ENCODE results near the gene SELPLG.
"Not testable (repeated sequence)": the region's sequence is repeated elsewhere in the genome, so short reads cannot be mapped to it uniquely, and the experiment has no call there.

Gene SELPLG, protein sequence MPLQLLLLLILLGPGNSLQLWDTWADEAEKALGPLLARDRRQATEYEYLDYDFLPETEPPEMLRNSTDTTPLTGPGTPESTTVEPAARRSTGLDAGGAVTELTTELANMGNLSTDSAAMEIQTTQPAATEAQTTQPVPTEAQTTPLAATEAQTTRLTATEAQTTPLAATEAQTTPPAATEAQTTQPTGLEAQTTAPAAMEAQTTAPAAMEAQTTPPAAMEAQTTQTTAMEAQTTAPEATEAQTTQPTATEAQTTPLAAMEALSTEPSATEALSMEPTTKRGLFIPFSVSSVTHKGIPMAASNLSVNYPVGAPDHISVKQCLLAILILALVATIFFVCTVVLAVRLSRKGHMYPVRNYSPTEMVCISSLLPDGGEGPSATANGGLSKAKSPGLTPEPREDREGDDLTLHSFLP

DNA sequence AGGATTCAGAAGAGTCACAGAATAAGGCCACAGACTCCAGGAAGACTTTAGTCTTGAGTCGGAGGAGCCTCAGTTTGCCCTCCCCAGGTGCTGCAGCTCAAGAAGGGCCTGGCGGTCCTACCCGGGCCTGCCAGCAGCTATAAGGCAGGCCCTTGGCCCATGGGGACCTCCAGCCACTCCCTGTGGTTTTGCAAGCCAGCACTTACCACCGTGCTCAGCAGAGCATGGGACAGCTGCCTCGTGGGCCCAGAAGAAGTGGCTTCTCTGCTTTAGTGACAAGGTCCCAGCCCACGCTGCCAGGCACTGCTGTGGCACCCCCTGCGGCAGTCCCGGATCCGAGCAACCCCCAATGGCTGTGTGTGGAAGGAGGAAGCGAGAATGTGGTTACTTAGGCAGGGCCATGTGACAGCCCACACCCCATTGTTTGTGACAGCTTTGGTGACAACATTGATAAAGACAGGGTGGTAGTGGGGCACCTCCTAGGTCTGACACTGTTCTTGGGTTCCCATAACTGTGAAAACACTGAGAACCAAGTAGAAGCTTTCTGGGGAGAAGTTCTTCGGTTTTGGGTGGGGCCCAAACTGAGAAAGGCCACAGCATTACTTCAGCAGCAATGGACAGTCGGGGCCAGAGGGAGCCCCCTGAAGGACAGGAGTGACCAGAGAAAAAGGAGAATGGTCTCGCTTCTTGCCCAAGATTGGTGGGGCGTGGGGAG, at the start of gene SELPLG:
Gene SELPLG, minus strand, starts transcription at position 361 of the 715 bp plus-strand sequence. CDS start 9,587 bp downstream, outside the sequence.
- no peak for DNase-seq

DNA sequence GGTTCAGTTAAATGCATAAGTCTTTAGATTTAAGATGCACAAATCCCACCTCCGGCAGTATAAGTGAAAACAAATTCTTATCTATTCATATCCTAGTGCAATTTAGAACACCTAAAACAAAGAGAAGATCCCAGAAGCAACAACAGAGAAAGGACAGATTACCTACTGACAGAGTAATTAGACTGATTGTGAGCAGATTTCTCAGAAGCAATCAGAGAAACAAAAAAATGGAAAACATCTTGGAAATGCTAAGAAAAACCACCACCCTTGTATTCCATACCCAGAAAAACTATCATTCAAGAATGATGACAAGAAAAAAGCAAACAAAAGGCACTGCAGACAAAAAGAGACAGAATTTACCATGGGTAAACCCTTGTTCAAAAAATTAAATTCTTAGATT, 47.6 kb upstream of the SELPLG start:
- no peak for DNase-seq

DNA sequence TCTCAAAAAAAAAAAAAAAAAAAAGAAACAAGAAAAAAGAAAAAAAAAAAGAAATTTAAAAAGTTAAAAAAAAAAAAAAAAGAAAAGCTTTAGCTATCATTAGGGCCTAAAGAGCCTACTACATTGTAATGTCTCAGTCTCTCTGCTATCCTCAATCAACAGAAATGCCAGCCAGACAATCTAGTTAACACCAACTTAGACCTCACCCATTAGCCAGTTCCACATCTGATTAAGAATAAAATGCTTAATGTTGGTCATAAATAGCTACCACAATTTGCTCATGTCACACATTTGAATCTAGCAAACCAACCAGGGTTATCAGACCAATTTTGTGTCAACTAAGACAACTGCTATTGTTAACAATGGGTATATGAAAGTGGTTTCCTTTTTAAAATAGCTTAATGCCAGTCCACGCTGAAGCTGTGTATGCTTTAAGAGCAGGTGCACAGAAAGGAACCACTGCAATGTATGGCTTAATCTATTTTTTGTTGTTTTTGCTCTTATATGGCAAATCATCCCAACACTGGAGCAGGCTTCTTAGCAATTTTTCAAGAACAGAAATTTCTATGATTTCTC, 45.5 kb upstream of the SELPLG start:
- no peak for DNase-seq

DNA sequence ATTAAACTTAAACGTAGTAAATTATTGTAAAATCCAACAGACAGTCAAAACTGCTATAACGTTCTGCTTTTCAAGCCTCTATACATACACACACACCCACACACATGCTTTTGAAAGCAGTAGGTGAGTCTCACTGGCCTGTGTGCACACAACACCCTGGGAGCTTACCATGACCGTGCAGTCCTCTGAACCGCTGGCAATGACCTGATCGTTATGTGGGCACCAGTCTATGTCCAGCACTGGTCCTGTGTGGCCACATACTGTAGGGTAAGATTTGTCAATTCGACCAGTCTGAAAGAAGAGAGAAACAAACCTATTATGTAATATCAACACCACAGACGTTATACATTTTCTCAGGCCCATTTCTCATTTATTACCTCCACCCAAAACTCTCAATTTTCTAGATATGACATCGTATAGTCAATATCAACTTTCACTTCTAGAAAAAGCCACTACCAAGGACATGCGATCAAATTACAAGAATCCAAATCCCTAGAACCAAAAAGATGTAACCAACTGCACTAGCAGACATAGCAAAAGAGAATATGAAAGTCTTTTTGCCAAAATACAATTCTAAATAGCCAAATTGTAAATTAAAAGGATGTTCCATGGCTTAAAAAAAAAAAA, 44.5 kb upstream of the SELPLG start:
- DNase-seq, result no peak

DNA sequence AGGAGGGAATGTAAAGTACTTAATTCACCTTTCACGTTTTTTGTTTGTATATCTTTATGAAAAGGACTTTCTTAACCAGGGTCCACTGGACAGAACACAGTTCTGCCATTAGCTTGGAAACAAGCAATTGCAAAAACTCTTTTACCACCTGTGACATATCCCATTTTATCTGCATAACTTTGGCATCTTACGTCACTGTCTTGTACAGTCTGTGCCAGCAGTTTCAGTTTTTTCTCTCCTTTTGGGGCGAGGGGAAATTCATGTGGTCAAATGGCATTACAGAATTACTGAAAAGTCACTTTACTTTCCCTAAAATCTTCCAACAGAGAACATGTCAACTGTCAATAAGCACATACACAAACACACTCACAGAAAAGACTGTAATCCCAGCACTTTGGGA, 43.7 kb upstream of the SELPLG start:
- no peak for DNase-seq

DNA sequence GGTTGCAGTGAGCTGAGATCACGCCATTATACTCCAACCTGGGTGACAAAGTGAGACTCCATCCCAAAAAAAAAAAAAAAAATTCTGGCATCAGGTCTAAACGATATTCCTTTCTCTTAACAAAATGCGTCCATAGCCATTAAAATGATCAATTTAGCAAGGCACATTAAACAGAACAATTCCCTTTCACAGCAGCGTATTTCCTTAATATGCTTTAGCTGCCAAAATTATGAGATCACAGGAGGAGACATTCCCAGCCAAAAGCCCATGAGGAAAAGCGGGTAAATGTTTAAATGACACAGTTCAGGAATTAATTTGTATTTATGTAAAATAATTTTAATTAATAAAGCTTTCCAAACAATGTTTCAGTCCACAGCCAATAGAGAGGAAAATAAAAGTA, 43.0 kb upstream of the SELPLG start:
- no peak for DNase-seq

DNA sequence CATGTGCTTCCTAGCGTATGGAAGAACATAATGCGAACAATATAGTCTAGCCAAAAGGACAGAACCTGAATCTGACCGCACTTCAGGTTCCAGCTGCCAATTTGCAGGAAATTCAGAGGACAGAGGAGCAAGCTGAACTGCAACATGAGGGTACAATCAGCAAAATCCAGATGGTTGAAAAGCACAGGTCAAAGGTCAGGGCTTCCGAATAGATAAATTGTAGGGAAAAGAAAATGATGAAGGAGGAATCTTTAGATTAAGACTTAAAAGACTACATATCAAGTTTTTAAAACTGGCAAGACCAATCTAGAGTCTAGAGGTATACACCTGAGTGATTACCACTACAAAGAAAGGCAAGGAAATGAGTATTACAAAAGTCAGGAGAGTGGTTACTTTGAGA, 42.1 kb upstream of the SELPLG start:
- no peak for DNase-seq

DNA sequence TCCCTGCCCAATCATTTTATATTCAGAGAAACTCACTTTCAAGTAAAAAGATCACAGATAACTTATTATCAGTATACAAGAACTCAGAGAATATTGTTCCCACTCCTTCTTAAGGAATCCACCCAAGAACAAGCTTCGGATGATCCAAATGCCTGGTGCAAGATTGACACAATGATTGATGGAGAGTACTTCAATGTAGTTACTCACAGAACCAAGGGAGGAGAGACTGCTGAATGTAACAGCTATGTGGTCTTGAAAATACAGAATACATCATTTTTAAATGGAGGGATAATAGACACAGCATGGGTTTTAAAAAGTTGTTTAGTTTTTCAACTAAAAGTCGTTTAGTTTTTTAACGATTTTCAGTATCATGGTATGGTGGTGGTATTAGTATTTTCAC, 38.4 kb upstream of the SELPLG start:
- DNase-seq, result no peak

DNA sequence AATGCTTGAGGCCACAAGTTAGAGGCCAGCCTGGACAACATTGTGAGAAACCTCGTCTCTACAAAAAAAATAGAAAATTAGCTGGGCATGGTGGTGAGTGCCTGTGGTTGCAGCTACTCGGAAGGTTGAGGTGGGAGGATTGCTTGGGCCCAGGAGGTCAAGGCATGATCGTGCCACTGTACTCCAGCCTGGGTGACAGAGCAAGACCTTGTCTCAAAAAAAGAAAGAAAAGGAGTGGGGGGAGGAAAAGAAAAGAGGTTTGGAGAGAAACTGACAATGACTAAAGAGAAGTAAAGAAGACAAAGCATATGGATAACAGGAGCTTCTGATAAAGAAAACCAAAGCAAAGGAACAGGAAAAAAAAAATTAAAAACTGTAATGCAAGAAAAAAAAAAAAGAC, 37.4 kb upstream of the SELPLG start:
- DNase-seq, result no peak

DNA sequence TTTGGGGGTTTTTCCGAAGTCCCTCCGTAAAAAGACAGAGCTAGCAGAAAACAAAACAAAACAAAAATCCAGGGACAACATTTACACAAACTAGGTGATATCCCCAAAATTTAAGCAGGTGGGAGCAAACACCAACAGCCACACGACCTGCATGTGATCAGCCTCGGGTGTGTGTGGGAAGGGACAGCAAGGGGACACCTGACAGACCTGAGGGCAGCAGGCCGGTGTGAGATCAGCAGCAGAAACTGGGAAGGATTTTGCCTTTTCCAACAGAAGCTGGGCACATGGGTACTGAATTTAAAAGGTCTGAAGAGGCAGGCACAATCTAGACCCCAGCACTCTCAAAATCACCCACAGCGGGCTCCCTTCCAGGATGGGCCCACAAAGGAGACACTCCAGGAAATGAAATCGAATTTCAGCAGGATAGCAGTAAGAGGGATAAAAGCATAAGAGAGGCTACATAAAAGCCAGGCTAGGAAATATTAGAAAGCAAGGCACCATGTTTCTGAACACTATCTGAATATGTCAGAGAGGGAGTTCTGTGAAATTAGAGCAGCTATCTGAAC, 36.5 kb upstream of the SELPLG start:
- no peak for DNase-seq

DNA sequence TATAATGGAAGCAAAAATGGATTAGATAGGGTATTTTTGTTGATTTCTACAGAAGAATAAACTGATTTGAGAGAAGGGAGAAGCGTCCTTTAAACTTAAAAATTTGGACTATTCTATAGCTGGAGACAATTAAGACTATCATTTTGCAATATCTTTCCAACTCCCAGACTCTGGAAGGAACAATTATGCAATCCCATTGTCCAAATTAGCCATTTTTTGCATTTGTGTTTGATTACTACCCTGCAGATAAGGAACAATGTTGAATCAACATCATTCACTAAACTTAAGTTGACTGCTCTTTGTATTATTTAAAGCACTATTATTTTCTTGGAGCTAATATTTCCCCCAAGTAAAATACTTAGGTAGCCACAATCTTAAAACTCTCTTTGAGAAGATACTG, 34.8 kb upstream of the SELPLG start:
- no peak for DNase-seq

DNA sequence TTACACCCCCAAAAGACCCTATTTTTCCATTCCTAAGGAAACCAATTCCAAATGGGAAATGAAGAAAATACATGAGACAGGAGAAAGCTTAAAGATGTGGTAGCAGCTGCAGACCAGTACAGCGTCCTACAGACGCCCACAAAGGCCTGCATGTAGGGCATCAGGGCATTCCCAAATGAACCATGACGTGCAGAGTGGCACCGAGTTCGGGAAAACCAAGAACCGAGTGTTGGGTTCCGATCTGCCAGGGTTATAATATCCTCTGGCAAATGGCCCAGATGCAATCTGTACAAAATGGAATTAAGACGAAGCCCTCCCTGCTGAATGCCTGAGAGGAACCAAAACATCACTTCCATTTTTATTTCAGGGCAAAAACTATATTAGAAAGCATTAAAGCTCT, 34.4 kb upstream of the SELPLG start:
- DNase-seq, result no peak

DNA sequence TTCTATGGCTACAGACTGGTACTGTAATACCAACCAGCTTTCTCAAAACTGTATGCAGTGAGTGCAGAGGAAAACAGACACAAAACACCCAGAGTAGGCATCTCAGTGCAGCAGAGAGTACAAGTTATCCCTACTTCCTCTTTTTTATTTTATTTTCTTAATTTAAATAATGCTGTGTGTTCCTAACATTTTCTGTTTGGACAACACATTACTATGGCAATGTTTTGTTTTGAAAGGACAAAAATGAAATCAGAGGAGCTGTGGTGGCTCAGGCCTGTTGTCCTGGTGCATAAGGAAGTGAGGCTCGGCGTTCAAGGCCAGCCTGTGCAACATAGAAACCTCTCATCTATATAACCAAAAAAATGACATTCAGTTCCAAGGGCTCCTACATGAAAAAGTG, 33.7 kb upstream of the SELPLG start:
- no peak for DNase-seq

DNA sequence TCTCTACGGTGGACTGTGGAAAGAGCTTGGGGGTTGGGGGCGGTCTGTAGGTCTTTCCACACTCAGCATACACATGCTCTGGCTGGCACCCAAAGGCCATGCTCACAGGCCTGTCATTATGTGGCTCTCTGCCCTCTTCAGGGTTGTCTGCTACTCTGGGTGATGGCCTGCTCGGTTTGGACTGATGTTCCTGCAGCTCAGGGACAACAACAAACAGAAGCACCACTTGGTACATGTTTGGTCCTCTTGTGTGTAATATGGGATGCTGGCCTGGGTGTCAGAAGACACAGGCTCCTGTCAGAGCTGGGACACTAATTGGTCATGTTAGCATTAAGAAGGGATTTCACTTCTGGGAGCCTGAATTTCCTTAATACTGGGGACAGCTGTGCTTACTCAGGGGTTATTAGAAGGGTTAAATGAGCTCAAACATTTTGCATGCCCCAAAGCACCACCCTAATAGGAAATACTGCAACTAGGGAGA, 32.7 kb upstream of the SELPLG start:
- DNase-seq, result no peak

DNA sequence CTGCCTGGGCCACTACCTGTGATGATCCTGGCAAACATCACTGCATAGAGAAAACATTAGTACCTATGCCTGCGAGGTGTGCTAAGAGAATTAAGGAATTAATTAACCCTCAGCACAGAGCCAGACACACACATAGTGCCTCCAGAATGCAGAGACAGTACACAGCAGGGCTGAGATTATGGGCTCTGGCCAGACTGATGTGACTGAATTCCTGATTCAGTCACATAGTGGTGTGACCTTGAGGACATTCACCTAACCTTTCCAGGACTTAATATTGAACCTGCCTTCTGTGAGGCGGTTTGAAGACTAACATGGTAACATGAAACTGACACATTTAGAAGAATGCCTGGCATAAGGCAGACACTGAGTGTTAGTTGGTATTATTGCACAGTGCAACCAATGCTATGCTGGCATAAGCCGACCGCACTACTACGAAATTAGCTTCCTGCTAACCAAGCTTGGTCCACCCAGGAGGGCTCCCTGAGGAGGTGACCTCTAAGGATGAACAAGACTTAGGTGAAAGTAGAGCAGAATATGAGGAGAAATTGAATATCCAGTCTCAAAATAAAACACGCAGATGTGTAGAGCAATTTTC, 32.0 kb upstream of the SELPLG start:
- no peak for DNase-seq

DNA sequence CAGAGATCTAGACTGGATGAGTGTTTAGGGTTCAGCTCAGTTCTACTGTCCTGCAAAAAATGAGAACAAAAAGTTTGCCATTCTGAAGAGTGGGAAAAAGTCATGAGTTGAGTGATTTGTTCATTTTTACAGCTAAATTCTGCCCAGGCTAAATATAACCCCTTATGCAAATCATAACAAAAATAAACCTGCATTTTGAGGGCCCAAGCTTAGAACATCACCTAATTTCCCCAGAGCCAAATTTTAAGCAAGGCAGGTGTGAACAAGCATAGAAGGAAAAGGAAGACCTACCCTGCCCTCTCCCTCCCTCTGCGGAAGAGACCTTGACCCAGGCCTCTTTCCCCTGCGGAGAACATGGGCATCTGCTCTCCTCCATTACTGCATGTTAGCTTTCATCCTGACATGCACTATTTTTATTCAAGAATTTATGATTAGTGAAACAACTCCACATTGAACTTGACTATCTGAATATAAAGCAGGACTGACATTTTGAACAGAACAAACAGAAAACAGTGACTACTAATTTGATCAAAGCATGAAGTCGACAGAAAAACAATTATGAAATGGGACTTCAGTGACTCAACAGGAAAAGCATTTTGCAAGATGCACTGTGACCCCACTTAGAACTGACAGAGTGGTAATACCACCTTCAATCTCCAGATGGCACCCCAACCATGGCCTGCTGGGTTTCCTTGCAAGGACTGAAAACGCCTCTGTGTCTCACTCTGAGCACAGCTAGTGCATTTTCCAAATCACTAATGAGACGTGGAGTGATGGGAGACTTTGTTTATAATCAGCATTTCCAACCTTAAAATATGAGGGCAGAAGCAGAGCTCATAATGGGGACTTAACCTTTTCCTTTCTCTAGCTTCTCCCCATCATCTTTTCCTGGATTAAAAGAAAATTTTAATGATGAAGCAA, 30.9 kb upstream of the SELPLG start:
- DNase-seq, result peak; percentile 76

DNA sequence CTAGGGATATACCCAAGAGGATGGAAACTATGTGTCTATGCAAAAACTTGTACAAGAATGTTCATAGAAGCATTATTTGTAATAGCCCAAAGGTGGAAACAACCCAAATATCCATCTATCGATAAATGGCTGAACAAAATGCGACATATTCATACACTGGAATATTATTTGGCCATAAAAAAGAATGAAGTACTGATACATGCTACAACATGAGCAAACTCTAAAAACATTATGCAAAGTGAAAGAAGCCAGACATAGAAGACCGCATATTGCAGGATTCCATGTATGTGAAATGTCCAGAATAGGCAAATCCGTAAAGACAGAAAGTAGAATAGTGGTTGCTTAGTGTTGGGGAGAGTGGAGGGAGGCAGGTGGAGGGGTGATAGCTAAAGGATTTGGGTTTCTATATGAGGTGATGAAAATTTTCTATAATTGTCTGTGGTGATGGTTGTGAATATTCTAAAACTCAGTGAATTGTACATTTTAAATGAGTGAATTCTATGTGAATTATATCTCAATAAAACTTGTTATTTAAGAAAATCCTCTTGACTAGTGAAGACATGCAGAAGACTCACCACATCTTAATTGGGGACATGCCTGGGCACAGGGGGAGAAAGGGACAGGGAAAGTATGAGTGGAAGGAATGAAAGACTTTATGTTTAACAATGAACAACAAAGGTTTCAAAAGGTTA, 29.8 kb upstream of the SELPLG start:
- no peak for DNase-seq

DNA sequence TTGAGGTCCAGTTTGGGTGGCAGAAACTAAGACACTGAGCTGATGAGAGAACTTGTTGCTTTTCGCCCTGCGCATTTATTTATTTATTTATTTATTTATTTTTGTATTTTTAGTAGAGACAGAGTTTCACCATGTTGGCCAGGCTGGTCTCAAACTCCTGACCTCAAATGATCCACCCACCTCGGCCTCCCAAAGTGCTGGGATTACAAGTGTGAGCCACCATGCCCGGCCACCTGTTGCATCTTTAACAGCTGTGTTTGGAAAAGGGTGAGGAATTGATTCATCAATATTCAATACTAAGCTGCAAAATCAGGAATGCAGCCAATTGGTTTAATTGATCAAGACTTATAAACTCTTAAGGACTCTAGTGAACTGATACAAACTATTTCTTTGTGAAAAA, 24.4 kb upstream of the SELPLG start:
- not testable (repeated sequence) for DNase-seq

DNA sequence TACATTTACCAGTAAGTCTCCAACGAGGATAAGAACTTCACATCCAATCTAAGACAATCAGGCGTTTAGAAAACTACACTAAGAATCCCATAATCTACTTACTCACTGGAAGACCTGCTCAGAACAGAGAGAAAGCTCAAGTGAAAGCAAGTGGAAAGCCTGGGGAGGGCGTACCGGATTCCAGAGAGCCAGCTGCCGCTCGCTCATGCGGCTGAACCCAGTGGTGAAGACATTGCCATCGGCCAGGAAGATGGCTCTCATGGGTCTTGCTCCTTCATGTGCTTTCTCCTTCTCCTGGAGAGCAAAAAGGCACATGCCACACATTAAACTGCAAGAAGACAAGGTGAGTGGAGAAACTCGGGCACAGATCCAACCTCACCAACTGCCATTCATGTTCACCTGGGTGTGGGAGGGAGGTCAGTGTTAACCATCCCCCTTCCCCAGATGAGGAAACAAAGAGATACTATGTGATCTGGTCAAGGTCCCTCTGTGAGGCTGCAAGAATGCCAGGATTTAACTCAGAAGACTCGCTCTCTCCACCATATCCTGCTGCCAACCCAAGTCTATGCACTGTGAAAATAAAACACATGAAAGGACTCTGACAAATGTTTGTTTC, 23.5 kb upstream of the SELPLG start:
- no peak for DNase-seq

DNA sequence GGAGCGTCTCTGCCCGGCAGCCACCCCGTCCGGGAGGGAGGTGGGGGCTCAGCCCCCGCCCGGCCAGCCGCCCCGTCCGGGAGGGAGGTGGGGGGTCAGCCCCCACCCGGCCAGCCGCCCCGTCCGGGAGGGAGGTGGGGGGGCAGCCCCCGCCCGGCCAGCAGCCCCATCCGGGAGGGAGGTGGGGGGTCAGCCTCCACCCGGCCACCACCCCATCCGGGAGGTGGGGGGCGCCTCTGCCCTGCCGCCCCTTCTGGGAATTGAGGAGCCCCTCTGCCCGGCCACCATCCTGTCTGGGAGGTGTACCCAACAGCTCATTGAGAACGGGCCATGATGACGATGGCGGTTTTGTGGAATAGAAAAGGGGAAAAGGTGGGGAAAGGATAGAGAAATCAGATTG, 22.6 kb upstream of the SELPLG start:
- DNase-seq, result not testable (repeated sequence)

DNA sequence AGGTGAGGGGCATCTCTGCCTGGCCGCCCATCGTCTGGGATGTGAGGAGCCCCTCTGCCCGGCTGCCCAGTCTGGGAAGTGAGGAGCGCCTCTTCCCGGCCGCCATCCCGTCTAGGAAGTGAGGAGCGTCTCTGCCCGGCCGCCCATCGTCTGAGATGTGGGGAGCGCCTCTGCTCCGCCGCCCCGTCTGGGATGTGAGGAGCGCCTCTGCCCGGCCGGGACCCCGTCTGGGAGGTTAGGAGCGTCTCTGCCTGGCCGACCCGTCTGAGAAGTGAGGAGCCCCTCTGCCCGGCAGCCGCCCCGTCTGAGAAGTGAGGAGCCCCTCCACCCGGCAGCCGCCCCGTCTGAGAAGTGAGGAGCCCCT, 22.1 kb upstream of the SELPLG start:
- not testable (repeated sequence) for DNase-seq
